ENCODE results near the gene RABAC1. TPM values are rescaled to one million over a fixed set of nuclear protein-coding genes. Genes with fewer than 3 reads are reported as not detected.

The RABAC1 gene
- total and polyA plus RNA-seq, 10 of the 15 experiments (the other 5 are each of a cell fraction or from before 2014, with no cell fraction given), result 10.9 to 115 (median 49.2) TPM

- in situ Hi-C loops (cut with MboI) (no loop called here), intact Hi-C loops (cut with micrococcal nuclease; ENCODE audit: unreplicated experiment) (no loop called here)
- no peaks in the 10 kb centered on the region for H3K4me1 ChIP-seq (ENCODE audit: control insufficient read depth, insufficient read depth, low read length)
- 53% methylated on average over 13 of the region's 13 CpGs for WGBS (ENCODE audit: insufficient coverage, insufficient replicate concordance, low lambda C conversion rate, missing lambda C conversion rate)
- no TSS peak for BruUV-seq (replicated peaks)
- no peak for FAIRE-seq
- no peaks in the 10 kb centered on the region for H4K20me1 ChIP-seq (ENCODE audit: control insufficient read depth, insufficient read depth)
- H3K36me3 ChIP-seq (ENCODE audit: control insufficient read depth in 2 of 2, insufficient read depth in 2 of 2, low read length in 1 of 2), result no peaks in the 10 kb centered on the region
- POLR2A ChIA-PET, result no interaction called here
- no peaks in the 10 kb centered on the region for H3K79me2 ChIP-seq (ENCODE audit: control insufficient read depth, insufficient read depth, low read length)
- H3K4me2 ChIP-seq (ENCODE audit: control insufficient read depth, insufficient read depth), result no peak overlapping the region
- no peak for ATAC-seq
- peaks cover 0 to 6% of the 10 kb centered on the region in 2 experiments; a peak in 1 of 4 replicates for H3K27me3 ChIP-seq (replicated peaks in 1 of 2; ENCODE audit: control insufficient read depth in 2 of 2, insufficient read depth in 2 of 2, low read length in 1 of 2)
- H3K27ac ChIP-seq (ENCODE audit: control insufficient read depth, insufficient read depth), result no peak overlapping the region
- TF ChIP-seq SMARCA5 (IDR thresholded peaks at IDR 0.05), result no peak
- no peak for DNase-seq (ENCODE audit: low read depth, low spot score)
- RAD21 ChIA-PET (ENCODE audit: unreplicated experiment), result no interaction called here
- no peaks in the 10 kb centered on the region for H3K9me3 ChIP-seq (replicated peaks; ENCODE audit: control insufficient read depth, insufficient read depth, low read length)
- SMC1A ChIA-PET (ENCODE audit: uncharacterized antibody, unreplicated experiment), result no interaction called here
- CTCF ChIA-PET, result interaction anchor here (1.4 kb wide), 1 partner anchor 28 kb away, joined by 5 read pairs; no protein-coding TSS in a partner anchor
- H2AFZ ChIP-seq (ENCODE audit: control insufficient read depth, low read depth, low read length), result no peak overlapping the region
- no peak overlapping the region for H3K9ac ChIP-seq (ENCODE audit: control insufficient read depth, insufficient read depth, low read length)
- H3K4me3 ChIP-seq, result no peak overlapping the region
Measured at GRCh38 chr19:42006569-42006968, 47.4 kb upstream of the RABAC1 start.

GRCh38 chr19:42005504-42005903, 46.4 kb upstream of the RABAC1 start:
- Histone ChIP-seq H3K27ac (ENCODE audit: control insufficient read depth, insufficient read depth) (no peak overlapping the region), H3K36me3 (ENCODE audit: control insufficient read depth in 2 of 2, insufficient read depth in 2 of 2, low read length in 1 of 2) (no peaks in the 10 kb centered on the region), H3K9me3 (replicated peaks; ENCODE audit: control insufficient read depth, insufficient read depth, low read length) (no peaks in the 10 kb centered on the region), H2AFZ (ENCODE audit: control insufficient read depth, low read depth, low read length) (no peak overlapping the region), H3K4me2 (ENCODE audit: control insufficient read depth, insufficient read depth) (no peak overlapping the region), H3K9ac (ENCODE audit: control insufficient read depth, insufficient read depth, low read length) (no peak overlapping the region), H3K79me2 (ENCODE audit: control insufficient read depth, insufficient read depth, low read length) (no peaks in the 10 kb centered on the region), H3K27me3 (replicated peaks in 1 of 2; ENCODE audit: control insufficient read depth in 2 of 2, insufficient read depth in 2 of 2, low read length in 1 of 2) (peaks cover 0 to 7% of the 10 kb centered on the region in 2 experiments; a peak in 1 of 4 replicates), H3K4me3 (no peak overlapping the region), H4K20me1 (ENCODE audit: control insufficient read depth, insufficient read depth) (no peaks in the 10 kb centered on the region), H3K4me1 (ENCODE audit: control insufficient read depth, insufficient read depth, low read length) (no peaks in the 10 kb centered on the region)
- no peak for ATAC-seq
- ChIA-PET POLR2A (no interaction called here), RAD21 (ENCODE audit: unreplicated experiment) (no interaction called here), SMC1A (ENCODE audit: uncharacterized antibody, unreplicated experiment) (no interaction called here), CTCF (no interaction called here)
- 44% methylated on average over 22 of the region's 22 CpGs for WGBS (ENCODE audit: insufficient coverage, insufficient replicate concordance, low lambda C conversion rate, missing lambda C conversion rate)
- FAIRE-seq, result no peak
- BruUV-seq (replicated peaks), result no TSS peak
- in situ Hi-C loops (cut with MboI) (no loop called here), intact Hi-C loops (cut with micrococcal nuclease; ENCODE audit: unreplicated experiment) (no loop called here)
- DNase-seq (ENCODE audit: low read depth, low spot score), result no peak
- TF ChIP-seq, protein P1, sequence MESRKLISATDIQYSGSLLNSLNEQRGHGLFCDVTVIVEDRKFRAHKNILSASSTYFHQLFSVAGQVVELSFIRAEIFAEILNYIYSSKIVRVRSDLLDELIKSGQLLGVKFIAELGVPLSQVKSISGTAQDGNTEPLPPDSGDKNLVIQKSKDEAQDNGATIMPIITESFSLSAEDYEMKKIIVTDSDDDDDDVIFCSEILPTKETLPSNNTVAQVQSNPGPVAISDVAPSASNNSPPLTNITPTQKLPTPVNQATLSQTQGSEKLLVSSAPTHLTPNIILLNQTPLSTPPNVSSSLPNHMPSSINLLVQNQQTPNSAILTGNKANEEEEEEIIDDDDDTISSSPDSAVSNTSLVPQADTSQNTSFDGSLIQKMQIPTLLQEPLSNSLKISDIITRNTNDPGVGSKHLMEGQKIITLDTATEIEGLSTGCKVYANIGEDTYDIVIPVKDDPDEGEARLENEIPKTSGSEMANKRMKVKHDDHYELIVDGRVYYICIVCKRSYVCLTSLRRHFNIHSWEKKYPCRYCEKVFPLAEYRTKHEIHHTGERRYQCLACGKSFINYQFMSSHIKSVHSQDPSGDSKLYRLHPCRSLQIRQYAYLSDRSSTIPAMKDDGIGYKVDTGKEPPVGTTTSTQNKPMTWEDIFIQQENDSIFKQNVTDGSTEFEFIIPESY (IDR thresholded peaks at IDR 0.05), result no peak
- TF ChIP-seq ETV6 (conservative IDR thresholded peaks at IDR 0.05 in 1 of 2, IDR thresholded peaks at IDR 0.05 in 1 of 2; ENCODE audit: borderline replicate concordance in 1 of 2, low read depth in 1 of 2) (no peak), BCL11A (IDR thresholded peaks at IDR 0.05; ENCODE audit: low read depth, low read length) (no peak), NBN (IDR thresholded peaks at IDR 0.05) (no peak), CHD4 (IDR thresholded peaks at IDR 0.05) (no peak), RB1 (IDR thresholded peaks at IDR 0.05; ENCODE audit: borderline replicate concordance) (no peak), TCF3 (IDR thresholded peaks at IDR 0.05; ENCODE audit: borderline replicate concordance, insufficient read depth, low read depth, low read length) (no peak), POLR2AphosphoS5 (IDR thresholded peaks at IDR 0.05; ENCODE audit: low read length) (no peak)
- TF ChIP-seq, protein P2, sequence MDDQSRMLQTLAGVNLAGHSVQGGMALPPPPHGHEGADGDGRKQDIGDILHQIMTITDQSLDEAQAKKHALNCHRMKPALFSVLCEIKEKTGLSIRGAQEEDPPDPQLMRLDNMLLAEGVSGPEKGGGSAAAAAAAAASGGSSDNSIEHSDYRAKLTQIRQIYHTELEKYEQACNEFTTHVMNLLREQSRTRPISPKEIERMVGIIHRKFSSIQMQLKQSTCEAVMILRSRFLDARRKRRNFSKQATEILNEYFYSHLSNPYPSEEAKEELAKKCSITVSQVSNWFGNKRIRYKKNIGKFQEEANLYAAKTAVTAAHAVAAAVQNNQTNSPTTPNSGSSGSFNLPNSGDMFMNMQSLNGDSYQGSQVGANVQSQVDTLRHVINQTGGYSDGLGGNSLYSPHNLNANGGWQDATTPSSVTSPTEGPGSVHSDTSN (IDR thresholded peaks at IDR 0.05; ENCODE audit: insufficient replicate concordance, low read depth, low read length), result no peak
- TF ChIP-seq, protein P3, sequence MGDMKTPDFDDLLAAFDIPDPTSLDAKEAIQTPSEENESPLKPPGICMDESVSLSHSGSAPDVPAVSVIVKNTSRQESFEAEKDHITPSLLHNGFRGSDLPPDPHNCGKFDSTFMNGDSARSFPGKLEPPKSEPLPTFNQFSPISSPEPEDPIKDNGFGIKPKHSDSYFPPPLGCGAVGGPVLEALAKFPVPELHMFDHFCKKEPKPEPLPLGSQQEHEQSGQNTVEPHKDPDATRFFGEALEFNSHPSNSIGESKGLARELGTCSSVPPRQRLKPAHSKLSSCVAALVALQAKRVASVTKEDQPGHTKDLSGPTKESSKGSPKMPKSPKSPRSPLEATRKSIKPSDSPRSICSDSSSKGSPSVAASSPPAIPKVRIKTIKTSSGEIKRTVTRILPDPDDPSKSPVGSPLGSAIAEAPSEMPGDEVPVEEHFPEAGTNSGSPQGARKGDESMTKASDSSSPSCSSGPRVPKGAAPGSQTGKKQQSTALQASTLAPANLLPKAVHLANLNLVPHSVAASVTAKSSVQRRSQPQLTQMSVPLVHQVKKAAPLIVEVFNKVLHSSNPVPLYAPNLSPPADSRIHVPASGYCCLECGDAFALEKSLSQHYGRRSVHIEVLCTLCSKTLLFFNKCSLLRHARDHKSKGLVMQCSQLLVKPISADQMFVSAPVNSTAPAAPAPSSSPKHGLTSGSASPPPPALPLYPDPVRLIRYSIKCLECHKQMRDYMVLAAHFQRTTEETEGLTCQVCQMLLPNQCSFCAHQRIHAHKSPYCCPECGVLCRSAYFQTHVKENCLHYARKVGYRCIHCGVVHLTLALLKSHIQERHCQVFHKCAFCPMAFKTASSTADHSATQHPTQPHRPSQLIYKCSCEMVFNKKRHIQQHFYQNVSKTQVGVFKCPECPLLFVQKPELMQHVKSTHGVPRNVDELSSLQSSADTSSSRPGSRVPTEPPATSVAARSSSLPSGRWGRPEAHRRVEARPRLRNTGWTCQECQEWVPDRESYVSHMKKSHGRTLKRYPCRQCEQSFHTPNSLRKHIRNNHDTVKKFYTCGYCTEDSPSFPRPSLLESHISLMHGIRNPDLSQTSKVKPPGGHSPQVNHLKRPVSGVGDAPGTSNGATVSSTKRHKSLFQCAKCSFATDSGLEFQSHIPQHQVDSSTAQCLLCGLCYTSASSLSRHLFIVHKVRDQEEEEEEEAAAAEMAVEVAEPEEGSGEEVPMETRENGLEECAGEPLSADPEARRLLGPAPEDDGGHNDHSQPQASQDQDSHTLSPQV (IDR thresholded peaks at IDR 0.05), result no peak
